ENCODE data around the gene RELB.

RELB gene

DNA sequence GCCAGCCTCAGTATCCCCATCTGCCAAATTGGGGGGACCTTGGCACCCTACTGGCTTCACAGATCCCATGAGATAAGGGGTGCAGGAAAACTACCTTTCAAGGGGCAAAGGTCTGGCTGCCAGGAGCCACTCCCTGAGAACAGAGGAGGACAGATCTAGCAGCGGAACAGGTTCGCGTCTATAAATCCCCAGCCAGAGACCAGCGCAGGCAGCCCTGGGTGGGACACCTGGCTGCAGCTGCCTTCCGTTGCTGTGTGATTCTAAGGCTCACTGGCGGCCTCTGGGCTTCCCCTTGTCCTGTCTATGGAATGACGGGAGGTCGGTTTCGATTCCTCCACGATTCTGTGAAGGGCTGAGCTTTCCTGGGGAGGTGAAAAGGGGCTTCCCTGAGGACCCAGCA lies 7.3 kb downstream of the RELB start:
- no peaks in the 10 kb centered on the region for H3K27me3 ChIP-seq (replicated peaks; ENCODE audit: control insufficient read depth, insufficient read depth, low read length)
- H3K36me3 ChIP-seq (ENCODE audit: control insufficient read depth, insufficient read depth, low read length) = peaks cover 10% of the 10 kb centered on the region
- TF ChIP-seq, protein P1, sequence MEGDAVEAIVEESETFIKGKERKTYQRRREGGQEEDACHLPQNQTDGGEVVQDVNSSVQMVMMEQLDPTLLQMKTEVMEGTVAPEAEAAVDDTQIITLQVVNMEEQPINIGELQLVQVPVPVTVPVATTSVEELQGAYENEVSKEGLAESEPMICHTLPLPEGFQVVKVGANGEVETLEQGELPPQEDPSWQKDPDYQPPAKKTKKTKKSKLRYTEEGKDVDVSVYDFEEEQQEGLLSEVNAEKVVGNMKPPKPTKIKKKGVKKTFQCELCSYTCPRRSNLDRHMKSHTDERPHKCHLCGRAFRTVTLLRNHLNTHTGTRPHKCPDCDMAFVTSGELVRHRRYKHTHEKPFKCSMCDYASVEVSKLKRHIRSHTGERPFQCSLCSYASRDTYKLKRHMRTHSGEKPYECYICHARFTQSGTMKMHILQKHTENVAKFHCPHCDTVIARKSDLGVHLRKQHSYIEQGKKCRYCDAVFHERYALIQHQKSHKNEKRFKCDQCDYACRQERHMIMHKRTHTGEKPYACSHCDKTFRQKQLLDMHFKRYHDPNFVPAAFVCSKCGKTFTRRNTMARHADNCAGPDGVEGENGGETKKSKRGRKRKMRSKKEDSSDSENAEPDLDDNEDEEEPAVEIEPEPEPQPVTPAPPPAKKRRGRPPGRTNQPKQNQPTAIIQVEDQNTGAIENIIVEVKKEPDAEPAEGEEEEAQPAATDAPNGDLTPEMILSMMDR (IDR thresholded peaks at IDR 0.05; ENCODE audit: insufficient read depth, low read length, poor library complexity, severe bottlenecking) = no peak
- no peak overlapping the region for H3K4me3 ChIP-seq (replicated peaks; ENCODE audit: low read depth, low read length)
- no peak for DNase-seq (ENCODE audit: extremely low read depth, insufficient read length)

DNA sequence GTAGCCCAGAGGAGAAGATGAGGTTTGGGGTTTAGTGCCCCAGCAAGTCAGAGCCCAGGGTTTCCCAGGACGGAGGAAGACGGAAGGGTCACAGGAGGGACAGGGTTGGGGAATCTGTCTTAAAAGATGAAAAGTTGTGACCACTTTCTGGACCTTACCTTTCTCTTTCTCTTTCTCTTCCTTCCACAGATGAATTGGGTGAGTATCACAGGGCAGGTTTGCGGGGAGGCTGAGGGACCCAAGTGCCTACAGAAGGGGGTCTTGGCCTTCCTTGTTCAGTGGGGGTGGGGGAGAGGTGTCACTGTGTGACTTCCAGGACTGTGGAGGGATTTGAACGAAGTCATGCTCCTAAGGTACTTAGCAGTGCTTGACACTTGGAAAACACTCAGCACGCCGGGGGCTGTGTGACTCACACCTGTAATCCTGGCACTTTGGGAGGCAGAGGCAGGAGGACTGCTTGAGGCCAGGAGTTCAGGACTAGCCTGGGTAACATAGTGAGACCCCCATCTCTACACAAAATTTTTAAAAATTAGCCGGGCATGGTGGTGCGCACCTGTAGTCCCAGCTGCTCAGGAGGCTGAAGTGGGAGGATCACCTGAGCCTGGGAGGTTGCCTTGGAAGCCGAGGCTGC lies 8.5 kb downstream of the RELB start:
- peaks cover 10% of the 10 kb centered on the region for H3K36me3 ChIP-seq (ENCODE audit: control insufficient read depth, insufficient read depth, low read length)
- H3K27me3 ChIP-seq (replicated peaks; ENCODE audit: control insufficient read depth, insufficient read depth, low read length) = no peaks in the 10 kb centered on the region
- no peak for DNase-seq (ENCODE audit: extremely low read depth, insufficient read length)
- TF ChIP-seq, protein P1 (IDR thresholded peaks at IDR 0.05; ENCODE audit: insufficient read depth, low read length, poor library complexity, severe bottlenecking) = no peak
- no peak overlapping the region for H3K4me3 ChIP-seq (replicated peaks; ENCODE audit: low read depth, low read length)

DNA sequence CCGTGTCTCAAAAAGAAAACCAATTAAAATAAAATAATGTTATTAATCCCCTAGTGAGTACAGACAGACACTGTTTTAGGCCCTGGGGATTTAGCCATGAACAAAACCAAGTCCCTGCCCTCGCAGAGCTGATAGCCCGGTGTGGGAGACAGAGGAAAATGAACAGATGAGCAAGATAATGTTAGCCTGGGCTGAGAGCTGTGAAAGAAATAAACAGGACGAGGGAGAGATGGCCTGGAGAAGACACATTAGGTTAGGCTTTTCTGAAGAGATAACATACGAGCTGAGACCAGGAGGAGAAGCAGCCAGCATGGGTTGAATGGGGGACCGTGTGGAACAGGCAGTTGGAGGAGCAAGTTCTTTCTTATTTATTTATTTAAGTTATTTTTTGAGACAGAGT lies 9.0 kb downstream of the RELB start:
- no peak overlapping the region for H3K4me3 ChIP-seq (replicated peaks; ENCODE audit: low read depth, low read length)
- DNase-seq (ENCODE audit: extremely low read depth, insufficient read length) = no peak

DNA sequence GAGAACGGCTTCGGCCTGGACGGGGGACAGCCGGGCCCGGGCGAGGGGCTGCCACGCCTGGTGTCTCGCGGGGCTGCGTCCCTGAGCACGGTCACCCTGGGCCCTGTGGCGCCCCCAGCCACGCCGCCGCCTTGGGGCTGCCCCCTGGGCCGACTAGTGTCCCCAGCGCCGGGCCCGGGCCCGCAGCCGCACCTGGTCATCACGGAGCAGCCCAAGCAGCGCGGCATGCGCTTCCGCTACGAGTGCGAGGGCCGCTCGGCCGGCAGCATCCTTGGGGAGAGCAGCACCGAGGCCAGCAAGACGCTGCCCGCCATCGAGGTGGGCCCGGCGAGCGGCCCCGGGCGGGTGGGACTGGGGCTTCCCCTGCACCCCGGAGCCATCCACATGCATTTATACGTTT lies 10.7 kb downstream of the RELB start:
- no peak for DNase-seq (ENCODE audit: extremely low read depth, insufficient read length)
- TF ChIP-seq, protein P1 (IDR thresholded peaks at IDR 0.05; ENCODE audit: insufficient read depth, low read length, poor library complexity, severe bottlenecking) = no peak
- H3K4me3 ChIP-seq (replicated peaks; ENCODE audit: low read depth, low read length) = no peak overlapping the region
- no peaks in the 10 kb centered on the region for H3K27me3 ChIP-seq (replicated peaks; ENCODE audit: control insufficient read depth, insufficient read depth, low read length)
- peaks cover 6% of the 10 kb centered on the region for H3K36me3 ChIP-seq (ENCODE audit: control insufficient read depth, insufficient read depth, low read length)

More for the DNA sequence above, 9.0 kb downstream of the RELB start:
- TF ChIP-seq, protein P1 (IDR thresholded peaks at IDR 0.05; ENCODE audit: insufficient read depth, low read length, poor library complexity, severe bottlenecking) = no peak
- Histone ChIP-seq H3K27me3 (replicated peaks; ENCODE audit: control insufficient read depth, insufficient read depth, low read length) (no peaks in the 10 kb centered on the region), H3K36me3 (ENCODE audit: control insufficient read depth, insufficient read depth, low read length) (peaks cover 10% of the 10 kb centered on the region)

DNA sequence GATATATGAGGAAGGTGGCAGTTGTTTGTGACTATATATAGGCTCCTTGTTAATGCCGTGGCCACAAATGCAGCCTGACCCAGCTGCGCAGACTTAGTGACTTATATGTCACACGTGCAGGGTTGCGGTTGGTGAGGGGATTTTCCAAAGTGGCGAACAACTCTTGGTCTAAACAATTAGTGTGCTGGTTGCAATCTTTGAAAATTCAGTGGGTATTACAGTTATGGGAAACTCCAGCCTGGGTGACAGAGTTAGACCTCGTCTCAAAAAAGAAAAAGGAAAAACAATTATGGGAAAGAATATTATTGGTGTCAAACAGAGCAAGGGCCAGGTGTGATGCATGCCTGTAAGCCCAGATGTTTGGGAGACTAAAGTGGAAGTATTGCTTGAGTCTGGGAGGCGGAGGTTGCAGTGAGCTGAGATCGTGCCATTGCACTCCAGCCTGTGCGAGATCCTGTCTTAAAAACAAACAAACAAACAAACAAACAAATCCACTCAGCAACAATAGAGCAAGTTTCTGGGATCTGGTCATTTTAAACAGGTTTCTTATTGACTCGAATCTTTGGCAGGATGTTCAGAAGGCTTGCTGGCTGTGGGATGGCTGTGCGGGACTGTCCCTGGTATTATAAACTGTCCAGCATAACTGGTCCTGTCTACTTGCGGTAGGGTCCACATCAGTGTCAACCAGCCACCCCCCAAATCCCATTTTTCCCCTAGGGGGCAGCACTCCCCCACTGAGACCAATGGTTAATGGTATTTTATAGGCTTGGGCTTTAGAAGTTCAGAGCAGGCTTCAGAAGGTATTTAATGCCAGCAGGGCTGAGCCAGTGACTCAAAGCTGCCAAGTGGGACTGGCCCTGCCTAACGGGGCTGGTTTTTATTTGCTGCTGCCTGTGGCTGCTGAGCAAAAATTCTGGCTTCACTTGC lies 15.4 kb downstream of the RELB start:
- DNase-seq (ENCODE audit: extremely low read depth, insufficient read length) = peak; percentile 82
- Histone ChIP-seq H3K36me3 (ENCODE audit: control insufficient read depth, insufficient read depth, low read length) (peaks cover 7% of the 10 kb centered on the region), H3K27me3 (replicated peaks; ENCODE audit: control insufficient read depth, insufficient read depth, low read length) (no peaks in the 10 kb centered on the region), H3K4me3 (replicated peaks; ENCODE audit: low read depth, low read length) (peak overlapping the region; percentile 33)
- TF ChIP-seq, protein P1 (IDR thresholded peaks at IDR 0.05; ENCODE audit: insufficient read depth, low read length, poor library complexity, severe bottlenecking) = peak; percentile 68
